ENCODE measurements around the gene KRTAP29-1.

Gene KRTAP29-1

DNA sequence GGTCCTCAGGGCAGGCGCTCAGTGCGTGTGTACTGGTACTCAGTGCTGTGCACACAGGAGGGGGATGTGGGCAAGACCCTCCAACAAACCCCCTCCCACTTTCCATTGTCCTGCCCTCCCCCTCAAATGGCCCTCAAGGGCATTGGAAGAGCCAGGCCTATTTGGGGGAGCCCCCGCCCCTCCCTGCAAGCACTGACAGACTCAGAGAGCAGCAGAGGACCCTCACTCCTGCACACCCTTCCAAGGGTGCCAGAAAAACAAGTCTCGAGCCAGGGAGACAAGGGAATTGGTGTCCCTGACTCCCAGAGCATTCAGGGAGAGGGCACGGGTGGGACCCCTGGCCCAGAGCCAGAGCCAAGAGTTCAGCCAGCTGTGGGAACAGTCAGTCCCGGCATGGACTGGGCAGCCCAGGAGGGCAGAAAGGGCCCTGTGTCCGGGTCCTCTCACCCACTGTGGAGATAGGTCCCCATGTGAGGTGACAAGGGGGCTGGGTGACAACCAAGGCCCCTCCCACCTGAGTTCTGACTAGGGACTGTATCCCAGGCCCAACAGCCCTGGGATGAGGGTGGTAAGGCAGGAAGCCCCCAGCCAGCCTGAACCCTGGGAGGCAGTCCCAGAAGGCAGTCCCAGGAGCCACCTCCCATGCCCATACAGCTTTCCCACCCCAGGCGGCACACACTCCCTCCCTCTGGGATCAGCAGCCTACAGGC lies 24.9 kb upstream of the KRTAP29-1 start:
- FAIRE-seq = no peak

DNA sequence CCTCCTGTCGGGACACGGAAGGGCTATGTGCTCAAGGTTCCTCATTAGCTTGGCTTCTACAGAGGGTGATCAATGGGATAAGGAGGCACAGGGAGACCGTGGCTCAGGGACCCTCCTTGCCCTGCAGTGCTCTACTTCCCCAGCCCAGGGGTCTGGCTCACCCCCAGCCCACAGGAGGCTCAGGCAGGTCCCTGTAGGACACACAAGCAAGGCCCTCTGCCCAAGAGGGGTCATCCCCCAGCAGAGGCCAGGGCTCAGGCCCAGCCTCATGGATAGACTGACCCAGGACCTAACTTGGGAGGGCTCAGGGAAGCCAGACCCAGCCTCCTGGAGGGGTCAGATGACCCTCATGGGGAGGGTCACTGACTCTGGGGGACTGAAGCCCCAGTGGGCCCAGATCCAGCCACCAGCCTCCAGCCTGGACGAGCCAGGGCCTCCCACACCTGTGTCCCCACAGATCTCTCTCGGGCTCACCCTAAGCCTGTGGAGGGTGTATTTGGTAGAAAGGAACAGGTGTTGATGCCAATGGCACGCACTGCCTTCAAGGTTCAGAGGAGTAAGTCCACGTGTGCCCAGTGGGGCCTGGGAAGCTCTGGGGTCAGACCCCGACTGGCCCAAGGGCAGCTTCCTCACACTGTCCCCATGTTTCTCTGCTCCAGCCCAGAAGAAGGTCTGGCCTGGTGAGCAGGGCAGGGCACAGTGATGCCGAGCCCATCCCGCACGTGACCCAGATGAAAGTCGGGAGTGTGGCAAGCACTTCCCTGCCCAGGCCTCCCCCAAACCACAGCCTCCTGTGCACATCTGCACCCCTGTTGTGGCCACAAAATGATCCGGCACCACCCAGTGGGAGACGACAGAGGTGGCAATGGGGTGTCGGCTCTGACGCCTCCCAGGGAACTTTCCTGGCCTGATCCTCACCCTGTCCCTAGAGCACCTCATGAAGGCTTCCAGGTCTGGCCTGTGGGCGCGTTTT lies 23.8 kb upstream of the KRTAP29-1 start:
- FAIRE-seq = no peak

GRCh38 chr17:41325611-41326010 lies 23.0 kb upstream of the KRTAP29-1 start:
- FAIRE-seq = no peak

GRCh38 chr17:41325126-41325525 lies 22.5 kb upstream of the KRTAP29-1 start:
- FAIRE-seq = no peak

DNA sequence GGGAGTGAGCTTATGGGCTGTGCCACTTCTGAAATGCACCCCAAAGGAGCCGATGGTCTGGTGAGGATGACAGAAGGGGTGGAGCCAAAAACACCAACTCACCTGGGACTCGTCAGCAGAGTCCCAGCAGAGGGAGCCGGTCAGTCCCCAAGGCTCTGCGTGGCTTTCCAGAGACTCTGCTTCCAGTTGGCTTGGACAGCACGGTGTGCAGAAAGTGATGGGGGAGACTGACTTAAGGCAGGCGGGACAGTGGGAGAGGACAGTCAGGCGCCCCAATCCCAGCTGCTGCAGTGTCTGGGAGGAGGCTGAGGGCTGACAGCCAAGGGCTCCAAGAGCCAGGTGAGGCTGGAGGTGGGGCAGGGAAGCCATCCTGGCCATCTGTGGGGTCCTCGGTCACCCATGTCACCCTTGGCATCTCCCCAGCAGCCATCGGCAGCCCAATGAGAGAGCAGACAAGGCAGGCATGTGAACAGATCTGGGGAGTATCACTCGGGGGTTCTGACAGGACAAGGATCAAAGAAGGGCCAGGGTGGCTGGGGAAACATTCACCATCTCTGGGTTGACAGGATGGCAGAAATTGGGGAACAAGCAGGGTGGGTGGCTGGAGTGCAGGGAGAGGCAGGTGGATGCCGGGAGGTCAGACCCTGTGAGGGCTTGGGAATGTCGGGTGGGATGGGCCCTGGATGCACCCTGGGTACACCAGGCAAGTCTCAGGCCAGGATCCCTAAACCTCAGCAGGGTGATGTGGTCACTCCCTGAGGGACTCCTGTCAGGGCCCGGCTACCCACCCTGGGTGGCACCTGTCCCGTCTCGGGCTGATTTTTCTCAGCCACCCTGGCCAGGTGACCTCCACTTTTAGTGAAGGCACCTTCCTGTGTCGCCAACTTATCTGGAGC lies 21.8 kb upstream of the KRTAP29-1 start:
- no peak for FAIRE-seq

DNA sequence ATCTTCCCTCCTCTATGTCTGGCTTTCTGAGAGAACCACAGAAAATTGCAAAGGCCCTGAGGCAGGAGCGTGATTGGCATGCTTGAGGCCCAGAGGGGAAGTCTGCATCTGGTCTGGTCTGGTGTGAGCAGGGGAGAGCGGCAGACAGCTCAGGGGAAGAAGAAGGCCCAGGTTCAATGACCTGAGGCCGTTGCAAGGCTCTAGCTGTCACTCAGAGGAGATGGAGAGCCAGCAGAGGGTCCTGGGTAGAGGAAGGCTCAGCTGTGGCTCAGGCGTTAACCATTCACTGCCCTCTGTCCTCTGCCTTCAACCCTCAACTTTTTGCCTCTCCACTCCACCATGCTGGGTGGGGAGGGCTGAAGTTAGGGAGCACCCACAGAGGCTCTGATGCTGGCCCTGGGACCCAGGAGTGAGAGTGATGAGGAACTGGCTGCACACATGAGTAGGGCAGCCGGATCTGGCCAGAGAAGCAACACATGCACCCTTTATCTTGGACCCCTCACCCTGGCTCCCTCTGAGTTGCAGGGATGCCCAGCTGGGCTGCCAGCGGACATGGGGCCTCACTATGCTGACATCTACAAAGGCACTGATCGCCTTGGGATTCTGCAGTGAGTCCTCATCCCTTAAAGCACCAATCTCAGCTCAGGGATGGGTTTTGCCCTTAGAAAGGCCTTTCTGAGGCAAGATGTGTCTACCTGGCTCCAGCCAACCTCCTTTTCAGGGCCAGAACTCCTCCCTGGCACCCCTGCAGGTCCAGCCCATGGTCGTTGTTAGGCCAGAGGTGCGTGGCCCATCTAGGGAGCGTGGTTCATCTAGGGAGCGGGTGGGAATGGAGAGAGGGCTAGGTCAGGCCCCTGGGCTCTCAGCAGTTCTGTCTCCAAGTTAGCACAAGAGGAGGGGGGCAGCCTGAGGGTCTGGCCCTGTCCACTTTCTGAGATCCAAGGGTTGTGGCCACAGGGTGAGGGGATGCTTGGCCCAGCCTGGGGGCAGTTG lies 20.5 kb upstream of the KRTAP29-1 start:
- FAIRE-seq = no peak

DNA sequence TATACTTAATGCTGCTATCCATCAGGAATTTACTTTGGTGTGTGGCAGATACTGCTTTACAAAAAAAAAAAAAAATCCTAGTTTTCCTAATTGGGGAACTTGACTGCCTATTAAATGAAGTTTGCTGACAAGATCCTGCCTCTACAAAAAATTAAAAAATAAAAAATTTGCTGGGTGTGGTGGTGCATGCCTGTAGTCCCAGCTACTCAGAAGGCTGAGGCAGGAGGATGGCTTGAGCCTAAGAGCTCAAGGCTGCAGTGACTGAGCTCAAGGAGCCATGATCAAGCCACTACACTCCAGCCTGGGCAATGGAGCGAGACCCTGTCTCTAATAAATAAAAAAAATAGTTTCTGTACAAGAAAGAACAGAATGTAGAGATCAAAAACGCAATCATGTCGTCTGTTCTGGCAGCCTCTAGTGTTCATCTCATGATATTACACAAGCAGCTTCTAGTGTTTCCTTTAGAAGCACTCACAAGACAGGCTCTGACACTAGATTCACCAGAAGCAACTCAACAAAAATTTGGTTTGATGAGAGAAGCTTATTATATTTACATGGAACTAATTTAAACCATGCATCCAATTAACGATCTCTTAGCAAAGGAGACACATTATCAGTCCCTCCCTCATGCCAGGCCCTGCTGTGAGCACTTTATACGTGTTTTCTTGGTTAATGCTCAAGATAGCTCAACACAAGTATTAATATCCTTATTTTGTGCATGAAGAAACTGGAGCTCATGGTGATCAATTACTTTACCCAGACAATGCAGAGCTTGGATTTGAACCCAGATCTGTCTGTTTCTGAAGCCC lies 19.6 kb upstream of the KRTAP29-1 start:
- FAIRE-seq = peak; percentile 97

DNA sequence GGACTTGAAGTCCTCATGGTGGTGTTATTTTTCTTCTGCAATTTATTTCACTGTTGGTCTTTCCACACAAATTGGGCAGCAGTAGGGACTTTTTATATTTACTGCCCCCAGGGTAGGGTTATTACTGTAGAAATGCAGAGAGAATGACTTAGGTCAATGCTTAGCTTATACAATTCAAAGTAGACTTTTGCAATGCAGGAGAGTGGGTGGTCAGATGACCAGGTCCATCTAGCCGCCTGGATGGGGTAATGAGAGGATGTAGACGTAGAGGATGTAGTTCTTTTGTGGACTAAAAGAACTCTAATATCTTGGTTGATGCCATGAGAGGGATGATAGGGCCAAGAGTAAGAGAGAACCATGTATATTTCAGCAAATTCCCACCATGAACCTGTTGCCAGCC lies 15.6 kb upstream of the KRTAP29-1 start:
- no peak for FAIRE-seq

DNA sequence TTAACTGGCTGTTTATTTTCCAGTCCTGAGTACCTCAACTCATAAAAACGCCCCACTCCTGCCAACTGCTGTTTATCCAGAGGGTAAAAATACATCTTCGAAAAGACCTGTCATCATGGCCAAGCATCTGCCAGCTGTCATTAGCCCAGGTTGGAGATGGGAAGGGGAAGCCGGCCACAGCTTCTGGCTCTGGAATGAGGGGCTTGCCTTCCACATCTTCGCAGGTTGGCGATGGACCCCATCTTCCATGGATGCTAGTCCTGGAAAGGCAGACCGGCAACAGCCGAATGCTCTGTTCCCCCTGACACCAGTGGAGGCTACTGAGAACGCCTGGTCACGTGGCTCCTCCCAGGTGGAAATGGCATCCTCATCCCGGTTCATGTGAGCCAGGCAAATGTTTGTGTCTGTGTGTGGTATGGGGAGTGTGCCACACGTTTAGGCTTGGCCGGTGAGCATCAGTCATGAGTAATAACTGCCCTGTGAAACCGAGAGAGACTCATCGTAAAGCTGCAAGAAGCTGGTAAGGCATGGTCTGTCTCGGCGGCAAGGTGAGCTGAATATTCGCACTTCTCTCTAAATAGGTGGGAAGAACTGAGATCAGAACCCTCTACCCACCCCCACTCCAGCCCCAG lies 13.3 kb upstream of the KRTAP29-1 start:
- no peak for FAIRE-seq

DNA sequence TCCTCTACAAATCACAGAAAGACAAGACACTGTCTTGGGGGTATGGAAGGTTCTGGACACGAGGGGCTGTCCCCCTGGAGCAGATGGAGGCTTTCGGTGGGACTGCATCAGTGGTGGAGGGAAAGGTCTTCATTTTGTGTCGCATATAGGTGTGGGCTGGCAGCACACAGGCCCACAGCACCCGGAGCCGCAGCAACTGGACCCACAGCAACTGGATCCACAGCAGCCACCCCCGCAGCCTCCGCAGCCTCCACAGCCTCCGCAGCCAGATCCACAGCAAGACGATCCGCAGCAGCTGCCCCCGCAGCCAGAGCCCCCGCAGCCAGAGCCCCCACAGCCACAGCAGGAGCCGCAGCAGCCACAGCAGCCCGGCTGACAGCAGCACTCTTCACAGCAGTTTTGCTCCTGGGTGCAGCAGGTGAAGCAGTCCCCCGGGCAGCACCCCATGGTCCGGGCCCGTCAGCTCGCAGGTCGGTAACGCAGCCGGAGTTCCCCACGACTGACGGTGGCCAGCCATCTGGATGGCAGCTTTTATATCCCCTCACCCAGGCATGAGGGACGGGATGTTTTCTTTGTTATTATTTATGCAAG lies 12.6 kb upstream of the KRTAP29-1 start, which contains the start of gene KRTAP17-1:
TSS of gene KRTAP17-1 (minus strand) at position 507 of the 591 bp plus-strand sequence. CDS start at position 447, 60 bp downstream.
- FAIRE-seq = no peak

- no peak for FAIRE-seq
Observed at GRCh38 chr17:41311111-41311510, 8.5 kb upstream of the KRTAP29-1 start.

DNA sequence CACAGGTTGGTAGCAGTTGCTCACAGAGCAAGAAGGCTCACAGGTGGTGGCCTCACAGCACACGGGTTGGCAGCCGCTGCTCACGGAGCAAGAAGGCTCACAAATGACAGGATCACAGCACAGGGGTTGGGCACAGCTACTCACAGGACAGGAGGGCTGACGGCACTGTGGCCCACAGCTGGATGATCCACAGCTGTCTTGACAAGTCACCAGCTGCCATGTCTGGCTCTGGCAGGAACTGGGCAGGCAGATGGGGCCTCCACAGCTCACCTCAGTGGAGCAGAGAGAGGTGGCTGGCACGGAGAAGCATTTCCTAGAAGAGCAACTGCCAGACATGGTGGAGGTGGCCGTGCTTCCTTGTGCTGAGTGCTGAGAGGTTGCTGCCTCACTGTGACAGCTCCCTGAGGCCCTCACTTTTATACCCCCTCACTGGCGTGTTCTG lies 6.3 kb upstream of the KRTAP29-1 start, which contains the start of gene KRTAP16-1:
TSS of gene KRTAP16-1 (minus strand) at position 392 of the 442 bp plus-strand sequence. CDS start at position 336, 56 bp downstream.
- FAIRE-seq = no peak

DNA sequence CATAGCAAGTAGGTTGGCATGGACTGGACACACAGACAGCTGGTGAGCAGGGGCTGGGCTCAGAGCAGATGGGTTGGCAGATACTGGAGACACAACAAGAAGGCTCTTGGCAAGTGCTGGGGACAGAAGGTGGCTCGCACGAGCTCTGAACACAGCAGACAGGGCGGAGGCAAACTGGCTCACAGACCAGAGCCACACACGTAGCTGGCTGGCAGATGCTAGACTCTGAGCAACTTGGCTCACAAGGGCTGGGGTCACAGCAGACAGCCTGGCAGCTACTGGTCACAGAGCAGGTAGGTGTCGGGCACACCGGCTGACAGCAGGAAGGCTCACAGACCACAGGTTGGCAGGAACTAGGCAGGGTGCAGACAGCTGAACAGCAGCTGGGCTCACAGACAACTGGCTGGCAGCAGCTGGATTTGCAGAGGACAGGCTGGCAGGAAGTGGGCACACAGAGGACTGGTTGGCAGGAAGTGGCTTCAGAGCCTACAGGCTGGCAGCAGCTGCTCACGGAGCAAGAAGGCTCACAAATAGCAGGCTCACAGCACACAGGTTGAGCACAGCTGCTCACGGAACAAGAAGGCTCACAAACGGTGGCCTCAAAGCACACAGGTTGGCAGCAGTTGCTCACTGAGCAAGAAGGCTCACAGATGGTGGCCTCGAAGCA lies 5.7 kb upstream of the KRTAP29-1 start:
- peak; percentile 5 for FAIRE-seq

GRCh38 chr17:41307647-41308046 lies 5.0 kb upstream of the KRTAP29-1 start:
- no peak for FAIRE-seq

DNA sequence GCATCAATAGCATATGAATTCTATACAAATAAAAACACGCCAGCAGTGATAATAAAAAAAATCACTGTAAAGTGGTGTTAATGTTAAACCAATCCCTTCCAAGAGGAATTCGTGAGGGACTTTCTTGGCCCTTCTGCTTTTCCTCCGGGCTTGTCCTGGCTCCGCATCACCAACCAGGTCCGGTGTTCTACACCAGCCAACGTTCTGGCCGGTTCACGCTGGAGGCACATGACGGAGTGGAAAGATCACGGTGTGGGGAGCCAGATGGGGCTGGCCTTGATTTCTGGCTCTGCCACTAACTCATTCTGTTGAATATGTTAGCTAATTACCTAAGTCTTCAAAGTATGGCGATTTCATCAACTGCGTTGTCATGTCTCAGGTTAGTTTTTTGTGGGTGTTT lies 1.4 kb upstream of the KRTAP29-1 start:
- FAIRE-seq = no peak

DNA sequence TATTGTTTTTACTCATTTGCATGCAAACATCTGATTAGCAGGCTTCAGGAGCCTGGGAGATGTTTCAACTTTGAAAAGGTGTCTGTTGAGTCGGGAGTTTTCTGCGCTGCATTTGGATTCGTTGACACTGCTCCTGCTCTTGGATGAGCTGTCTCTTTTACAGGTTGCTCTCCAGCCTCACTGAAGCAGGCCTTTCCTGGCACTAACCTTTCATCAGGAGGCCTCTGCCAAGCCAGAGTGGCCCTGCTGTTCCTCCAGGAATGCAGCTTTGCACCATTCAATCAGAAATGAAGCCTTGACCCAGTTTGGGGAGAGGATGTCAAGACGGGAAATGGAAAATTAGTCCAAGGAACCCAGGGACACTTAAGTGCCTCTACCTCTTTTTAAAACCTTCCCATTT lies 330 bp upstream of the KRTAP29-1 start:
- no peak for FAIRE-seq

- FAIRE-seq = no peak
Observed at GRCh38 chr17:41301204-41301790, 1.4 kb downstream of the KRTAP29-1 start.

DNA sequence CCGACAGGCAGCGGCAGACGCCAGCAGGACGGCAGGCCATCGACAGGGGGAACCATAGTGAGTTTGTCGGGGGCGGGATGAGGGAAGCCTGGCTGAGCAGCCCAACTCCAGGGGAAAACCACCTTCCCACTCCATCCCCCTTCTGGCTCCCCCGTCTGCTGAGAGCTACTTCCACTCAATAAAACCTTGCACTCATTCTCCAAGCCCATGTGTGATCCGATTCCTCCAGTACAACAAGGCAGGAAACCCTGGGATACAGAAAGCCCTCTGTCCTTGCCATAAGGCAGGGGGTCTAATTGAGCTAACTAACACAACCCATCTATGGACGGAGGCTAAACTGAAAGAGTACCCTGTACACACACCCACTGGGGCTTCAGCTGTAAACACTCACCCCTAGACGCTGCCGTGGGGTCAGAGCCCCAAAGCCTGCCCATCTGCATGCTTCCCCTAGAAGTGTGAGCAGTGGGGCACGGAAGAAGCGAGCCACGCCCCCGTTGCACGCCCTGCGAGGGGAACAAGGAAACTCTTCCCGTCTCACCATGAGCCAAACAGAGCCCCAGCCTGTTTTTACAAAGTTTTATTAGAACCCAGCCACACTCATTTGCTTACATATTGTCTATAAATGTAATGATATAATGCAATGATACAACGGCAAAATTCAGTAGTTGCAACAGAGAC lies 4.1 kb downstream of the KRTAP29-1 start:
- FAIRE-seq = no peak

Data from islet of Langerhans (tissue), 1 donor.